Liver (tissue), 9 donors: ENCODE measurements around the gene YKT6. TPM values are rescaled to one million over a fixed set of nuclear protein-coding genes. Genes with fewer than 3 reads are reported as not detected.

ENCODE experiments used
- DNase-seq: peaks from one replicate; pipeline ENCODE4 v3.0.0-alpha.2; 2017; ENCODE audit warnings: low spot score
- H3K27ac ChIP-seq, 2 donors: one replicate each; pipeline ENCODE4 v1.7.0; 2013; ENCODE audit warnings: inconsistent platforms in 2 of 2, low read length in 2 of 2, control low read depth in 1 of 2, low read depth in 1 of 2, mild to moderate bottlenecking in 1 of 2
- H3K27me3 ChIP-seq, 4 donors: one replicate each; pipeline versions ENCODE4 v1.6.1 to v1.7.0; 2013; ENCODE audit warnings: low read length in 3 of 4, inconsistent platforms in 1 of 4, mild to moderate bottlenecking in 1 of 4, moderate library complexity in 1 of 4; ENCODE audit not compliant: control insufficient read depth in 4 of 4, insufficient read depth in 4 of 4
- H3K36me3 ChIP-seq, 4 donors: one replicate each; pipeline versions ENCODE4 v1.6.1 to v1.7.0; 2013; ENCODE audit warnings: low read length in 3 of 4, mild to moderate bottlenecking in 3 of 4, low read depth in 1 of 4, moderate library complexity in 1 of 4; ENCODE audit not compliant: control insufficient read depth in 4 of 4, insufficient read depth in 3 of 4
- H3K4me1 ChIP-seq, 4 donors: one replicate each; pipeline versions ENCODE4 v1.6.1 to v1.7.0; 2013; ENCODE audit warnings: low read length in 3 of 4, mild to moderate bottlenecking in 3 of 4, moderate library complexity in 1 of 4; ENCODE audit not compliant: control insufficient read depth in 4 of 4, insufficient read depth in 4 of 4
- H3K4me3 ChIP-seq, 3 donors: one replicate each; pipeline versions ENCODE4 v1.6.1 to v1.7.0; 2013; ENCODE audit warnings: low read length in 3 of 3, control low read depth in 1 of 3, low read depth in 1 of 3, mild to moderate bottlenecking in 1 of 3
- H3K9ac ChIP-seq, 2 donors: one replicate each; pipeline ENCODE4 v1.7.0; 2013; ENCODE audit warnings: low read length in 2 of 2, mild to moderate bottlenecking in 2 of 2, moderate library complexity in 2 of 2, control low read depth in 1 of 2, low read depth in 1 of 2
- H3K9me3 ChIP-seq, 4 donors: one replicate each; pipeline versions ENCODE4 v1.6.1 to v1.7.0; 2013; ENCODE audit warnings: low read length in 3 of 4; ENCODE audit not compliant: control insufficient read depth in 4 of 4
- ATF3 ChIP-seq: IDR thresholded peaks from 2 replicates; pipeline ENCODE4 v1.6.1; 2016; ENCODE audit warnings: antibody characterized with exemption
- EGR1 ChIP-seq, 2 donors: IDR thresholded peaks; 2 replicates each; pipeline ENCODE4 v1.6.1; 2016 to 2018; ENCODE audit warnings: antibody characterized with exemption in 2 of 2, low read depth in 2 of 2
- FOXA1 ChIP-seq: IDR thresholded peaks from 2 replicates; pipeline ENCODE4 v1.6.1; 2016; ENCODE audit warnings: antibody characterized with exemption
- FOXA2 ChIP-seq: IDR thresholded peaks from 2 replicates; pipeline ENCODE4 v1.6.1; 2016; ENCODE audit warnings: antibody characterized with exemption
- GABPA ChIP-seq, 2 donors: IDR thresholded peaks in 1 of 2; conservative IDR thresholded peaks in 1 of 2; 2 replicates each; pipeline ENCODE4 v1.6.1; 2016; ENCODE audit warnings: antibody characterized with exemption in 2 of 2, mild to moderate bottlenecking in 1 of 2, moderate library complexity in 1 of 2
- HNF4A ChIP-seq, 2 donors: conservative IDR thresholded peaks; 2 replicates each; pipeline ENCODE4 v1.6.1; 2016; ENCODE audit warnings: antibody characterized with exemption in 2 of 2, mild to moderate bottlenecking in 2 of 2
- HNF4G ChIP-seq: IDR thresholded peaks from 2 replicates; pipeline ENCODE4 v1.6.1; 2016; ENCODE audit warnings: antibody characterized with exemption
- JUND ChIP-seq, 2 donors: IDR thresholded peaks; 2 replicates each; pipeline ENCODE4 v1.6.1; 2016; ENCODE audit warnings: antibody characterized with exemption in 2 of 2
- NR2F2 ChIP-seq: IDR thresholded peaks from 2 replicates; pipeline ENCODE4 v1.6.1; 2016; ENCODE audit warnings: antibody characterized with exemption
- RAD21 ChIP-seq, 2 donors: IDR thresholded peaks; 2 replicates each; pipeline ENCODE4 v1.6.1; 2016; ENCODE audit warnings: antibody characterized with exemption in 2 of 2, mild to moderate bottlenecking in 2 of 2
- RXRA ChIP-seq, 2 donors: IDR thresholded peaks; 2 replicates each; pipeline ENCODE4 v1.6.1; 2017 to 2018; ENCODE audit warnings: antibody characterized with exemption in 2 of 2, mild to moderate bottlenecking in 1 of 2
- SP1 ChIP-seq: IDR thresholded peaks from 2 replicates; pipeline ENCODE4 v1.6.1; 2018; ENCODE audit warnings: antibody characterized with exemption, mild to moderate bottlenecking
- TAF1 ChIP-seq: conservative IDR thresholded peaks from 2 replicates; pipeline ENCODE4 v1.6.1; 2016; ENCODE audit warnings: antibody characterized with exemption, mild to moderate bottlenecking
- YY1 ChIP-seq: IDR thresholded peaks from 2 replicates; pipeline ENCODE4 v1.6.1; 2016; ENCODE audit warnings: antibody characterized with exemption, mild to moderate bottlenecking
- ZBTB33 ChIP-seq: IDR thresholded peaks from 2 replicates; pipeline ENCODE4 v1.6.1; 2016; ENCODE audit warnings: antibody characterized with exemption
- WGBS: extraction: QIAGEN DNeasy Blood & Tissue Kit; methylation state at CpG from one replicate; pipeline ENCODE4 v1.1.7; 2013; 5-methylcytosine and 5-hydroxymethylcytosine counted together
- polyA plus RNA-seq, 2 donors: library from polyadenylated mRNA; stranded (reverse) in 1 of 2; unstranded in 1 of 2; fragments of 200-250 nt in 1 of 2; fragments of >200 nt in 1 of 2; fragmentation: Nextera tagmentation in 1 of 2; extraction: Ambion mirVana in 1 of 2; gene quantifications; one replicate each; pipeline versions ENCODE4 v1.2.1 to v1.2.3, GENCODE V29; 2013 to 2015
- total RNA-seq, 2 donors: library from RNA; depleted of rRNA; stranded (reverse); fragments of >200 nt; gene quantifications; one replicate each; pipeline ENCODE4 v1.2.3, GENCODE V29; 2014
- TF ChIP-seq, protein P1 (sequence below): IDR thresholded peaks from 2 replicates; pipeline ENCODE4 v1.6.1; 2016; ENCODE audit warnings: antibody characterized with exemption, mild to moderate bottlenecking
- TF ChIP-seq, protein P2 (sequence below): fragments of 150-350 bp; IDR thresholded peaks from 2 replicates; pipeline ENCODE4 v1.5.1; 2017; ENCODE audit warnings: improper control_type of control experiment, low read depth, low read length; ENCODE audit not compliant: missing input control
- TF ChIP-seq, protein P3 (sequence below): IDR thresholded peaks from 2 replicates; pipeline ENCODE4 v1.6.1; 2016; ENCODE audit warnings: antibody characterized with exemption
- donor health status: healthy.
- donor health status: healthy.
- donor health status: healthy.
- donor health status: healthy.
- donor health status: healthy.

YKT6 gene
- total and polyA plus RNA-seq, 4 donors: 8.1 to 22.0 (median 21.0) TPM

DNA sequence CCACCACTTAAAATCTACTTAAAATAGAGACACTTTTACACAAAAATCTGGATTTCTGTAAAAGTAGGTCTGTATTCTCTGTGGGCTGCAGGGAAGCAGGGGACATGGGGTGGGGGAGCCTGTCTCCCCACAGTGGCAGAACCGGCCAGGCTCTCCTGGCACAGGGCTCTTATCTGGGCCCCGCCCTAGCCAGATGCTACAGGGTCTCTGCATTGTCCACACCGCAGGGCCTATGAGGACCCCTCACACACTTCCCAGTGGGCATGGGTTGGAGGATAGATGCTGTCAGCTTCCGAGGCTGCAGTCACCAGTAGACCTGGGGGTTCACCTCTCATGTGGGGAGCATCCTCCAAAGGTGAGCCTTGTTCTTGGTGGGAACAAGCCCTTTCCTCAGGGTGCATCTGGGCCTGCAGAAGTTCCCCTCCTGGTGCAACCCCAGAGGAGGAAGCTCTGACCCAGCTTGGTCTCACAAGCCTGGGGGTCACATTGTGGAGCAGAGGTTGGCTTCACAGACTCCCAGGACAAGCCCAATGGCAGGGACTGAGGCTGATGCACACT is 44.2 kb upstream of the YKT6 start:
- TF ChIP-seq FOXA1 (no peak), JUND (IDR thresholded peaks at IDR 0.05) (no peak), RXRA (IDR thresholded peaks at IDR 0.05) (no peak), EGR1 (IDR thresholded peaks at IDR 0.05; ENCODE audit: low read depth in 2 of 2) (no peak), ATF3 (no peak), YY1 (no peak), RAD21 (IDR thresholded peaks at IDR 0.05) (no peak), SP1 (no peak), HNF4A (conservative IDR thresholded peaks at IDR 0.05) (no peak), NR2F2 (no peak), FOXA2 (no peak), GABPA (IDR thresholded peaks at IDR 0.05 in 1 of 2, conservative IDR thresholded peaks at IDR 0.05 in 1 of 2) (no peak), HNF4G (no peak), ZBTB33 (no peak), TAF1 (no peak)
- TF ChIP-seq, protein P1, sequence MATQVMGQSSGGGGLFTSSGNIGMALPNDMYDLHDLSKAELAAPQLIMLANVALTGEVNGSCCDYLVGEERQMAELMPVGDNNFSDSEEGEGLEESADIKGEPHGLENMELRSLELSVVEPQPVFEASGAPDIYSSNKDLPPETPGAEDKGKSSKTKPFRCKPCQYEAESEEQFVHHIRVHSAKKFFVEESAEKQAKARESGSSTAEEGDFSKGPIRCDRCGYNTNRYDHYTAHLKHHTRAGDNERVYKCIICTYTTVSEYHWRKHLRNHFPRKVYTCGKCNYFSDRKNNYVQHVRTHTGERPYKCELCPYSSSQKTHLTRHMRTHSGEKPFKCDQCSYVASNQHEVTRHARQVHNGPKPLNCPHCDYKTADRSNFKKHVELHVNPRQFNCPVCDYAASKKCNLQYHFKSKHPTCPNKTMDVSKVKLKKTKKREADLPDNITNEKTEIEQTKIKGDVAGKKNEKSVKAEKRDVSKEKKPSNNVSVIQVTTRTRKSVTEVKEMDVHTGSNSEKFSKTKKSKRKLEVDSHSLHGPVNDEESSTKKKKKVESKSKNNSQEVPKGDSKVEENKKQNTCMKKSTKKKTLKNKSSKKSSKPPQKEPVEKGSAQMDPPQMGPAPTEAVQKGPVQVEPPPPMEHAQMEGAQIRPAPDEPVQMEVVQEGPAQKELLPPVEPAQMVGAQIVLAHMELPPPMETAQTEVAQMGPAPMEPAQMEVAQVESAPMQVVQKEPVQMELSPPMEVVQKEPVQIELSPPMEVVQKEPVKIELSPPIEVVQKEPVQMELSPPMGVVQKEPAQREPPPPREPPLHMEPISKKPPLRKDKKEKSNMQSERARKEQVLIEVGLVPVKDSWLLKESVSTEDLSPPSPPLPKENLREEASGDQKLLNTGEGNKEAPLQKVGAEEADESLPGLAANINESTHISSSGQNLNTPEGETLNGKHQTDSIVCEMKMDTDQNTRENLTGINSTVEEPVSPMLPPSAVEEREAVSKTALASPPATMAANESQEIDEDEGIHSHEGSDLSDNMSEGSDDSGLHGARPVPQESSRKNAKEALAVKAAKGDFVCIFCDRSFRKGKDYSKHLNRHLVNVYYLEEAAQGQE: no peak
- TF ChIP-seq, protein P2, sequence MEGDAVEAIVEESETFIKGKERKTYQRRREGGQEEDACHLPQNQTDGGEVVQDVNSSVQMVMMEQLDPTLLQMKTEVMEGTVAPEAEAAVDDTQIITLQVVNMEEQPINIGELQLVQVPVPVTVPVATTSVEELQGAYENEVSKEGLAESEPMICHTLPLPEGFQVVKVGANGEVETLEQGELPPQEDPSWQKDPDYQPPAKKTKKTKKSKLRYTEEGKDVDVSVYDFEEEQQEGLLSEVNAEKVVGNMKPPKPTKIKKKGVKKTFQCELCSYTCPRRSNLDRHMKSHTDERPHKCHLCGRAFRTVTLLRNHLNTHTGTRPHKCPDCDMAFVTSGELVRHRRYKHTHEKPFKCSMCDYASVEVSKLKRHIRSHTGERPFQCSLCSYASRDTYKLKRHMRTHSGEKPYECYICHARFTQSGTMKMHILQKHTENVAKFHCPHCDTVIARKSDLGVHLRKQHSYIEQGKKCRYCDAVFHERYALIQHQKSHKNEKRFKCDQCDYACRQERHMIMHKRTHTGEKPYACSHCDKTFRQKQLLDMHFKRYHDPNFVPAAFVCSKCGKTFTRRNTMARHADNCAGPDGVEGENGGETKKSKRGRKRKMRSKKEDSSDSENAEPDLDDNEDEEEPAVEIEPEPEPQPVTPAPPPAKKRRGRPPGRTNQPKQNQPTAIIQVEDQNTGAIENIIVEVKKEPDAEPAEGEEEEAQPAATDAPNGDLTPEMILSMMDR: no peak
- TF ChIP-seq, protein P3, sequence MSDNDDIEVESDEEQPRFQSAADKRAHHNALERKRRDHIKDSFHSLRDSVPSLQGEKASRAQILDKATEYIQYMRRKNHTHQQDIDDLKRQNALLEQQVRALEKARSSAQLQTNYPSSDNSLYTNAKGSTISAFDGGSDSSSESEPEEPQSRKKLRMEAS: no peak
- Histone ChIP-seq H3K36me3 (peaks cover 0 to 4% (median 0%) of the 10 kb centered on the region in 4 donors), H3K4me3 (no peak overlapping the region), H3K27me3 (no peaks in the 10 kb centered on the region), H3K27ac (no peak overlapping the region), H3K9ac (no peak overlapping the region), H3K4me1 (peaks cover 21 to 71% (median 61%) of the 10 kb centered on the region in 4 donors), H3K9me3 (no peaks in the 10 kb centered on the region)
- DNase-seq: no peak
- 82% methylated on average over 4 of the region's 4 CpGs for WGBS
